Activated CD4-positive, alpha-beta T cell treated with anti-CD3 and anti-CD28 coated beads, Interleukin-2, amount 10 ng/mL, durations not matched to agents 24 days and 14 days (primary cell): Measurements from ENCODE around the gene UCP3. TPM values are rescaled to one million over a fixed set of nuclear protein-coding genes. Genes with fewer than 3 reads are reported as not detected.
A peak's percentile ranks its signal among the peaks of the same experiment; 100 is the strongest.

Source experiments
- DNase-seq: peaks from one replicate; pipeline ENCODE4 v3.0.0; 2022
- H3K27ac Mint-ChIP-seq: one replicate; pipeline ENCODE4 v1.8.0; 2022; ENCODE audit warnings: mild to moderate bottlenecking, mixed read lengths
- H3K27me3 Mint-ChIP-seq: one replicate; pipeline ENCODE4 v1.8.0; 2022; ENCODE audit warnings: mixed read lengths
- H3K36me3 Mint-ChIP-seq: one replicate; pipeline ENCODE4 v1.8.0; 2022; ENCODE audit warnings: low read depth, mild to moderate bottlenecking, mixed read lengths
- H3K4me1 Mint-ChIP-seq: one replicate; pipeline ENCODE4 v1.8.0; 2021; ENCODE audit warnings: mixed read lengths
- H3K4me3 Mint-ChIP-seq: one replicate; pipeline ENCODE4 v1.8.0; 2022; ENCODE audit warnings: mild to moderate bottlenecking, moderate library complexity, mixed read lengths
- H3K9me3 Mint-ChIP-seq: one replicate; pipeline ENCODE4 v1.8.0; 2021; ENCODE audit warnings: mixed read lengths
- intact Hi-C: fragments of 100-400 bp; cut with micrococcal nuclease; formaldehyde crosslinking; loops from one replicate; pipeline ENCODE4 v1.15.1; 2023
- total RNA-seq: library from RNA; stranded (reverse); gene quantifications from 2 replicates; pipeline ENCODE4 v1.2.3, GENCODE V29; 2022

Gene UCP3
- total RNA-seq, 1 donor from 2014 or later, result 2.9 TPM

DNA sequence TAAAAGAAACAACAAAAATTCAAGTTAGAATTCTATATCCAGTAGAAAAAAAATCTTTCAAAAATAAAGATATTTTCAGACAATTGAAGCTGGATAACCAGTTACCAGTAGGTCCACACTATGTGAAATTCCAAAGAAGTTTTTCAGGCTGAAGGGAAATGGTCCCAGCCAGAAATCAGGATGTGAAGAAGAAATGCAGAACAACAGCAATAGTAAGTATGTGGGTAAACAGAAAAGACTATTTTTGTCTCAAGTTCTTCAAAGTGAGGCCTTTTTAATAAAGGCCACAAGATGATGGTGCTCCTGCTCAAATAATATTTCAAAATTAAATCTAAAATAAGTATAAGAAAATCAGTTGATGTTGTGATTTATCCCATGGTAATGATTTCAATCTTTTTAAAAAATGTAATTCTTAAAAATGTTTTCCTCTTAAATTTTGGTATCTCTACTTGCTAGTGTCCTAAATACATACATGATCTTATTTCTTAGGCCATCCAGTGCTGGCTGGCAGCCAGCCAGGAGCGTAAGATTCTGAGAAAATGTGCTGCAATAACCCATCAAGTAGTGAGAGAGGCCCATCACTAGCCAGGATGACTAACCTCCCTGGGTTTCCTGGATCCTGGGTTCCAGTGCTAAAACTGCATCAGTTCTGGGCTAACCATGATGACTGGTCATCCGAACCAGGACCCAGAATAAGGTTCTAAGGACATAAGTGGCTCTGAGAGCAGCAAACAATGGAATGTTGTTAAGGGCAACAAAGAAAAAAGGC lies 15.6 kb upstream of the UCP3 start:
- H3K36me3 Mint-ChIP-seq, result peaks cover 30% of the 10 kb centered on the region
- no peaks in the 10 kb centered on the region for H3K9me3 Mint-ChIP-seq
- H3K27ac Mint-ChIP-seq, result peak overlapping the region; percentile 65
- intact Hi-C loops, result loop anchor here (2.0 to 5.0 kb wide), 2 partner anchors 14 to 148 kb away; partner anchors contain the start of genes C2CD3 and PPME1
- DNase-seq, result peak; percentile 66
- H3K27me3 Mint-ChIP-seq, result no peaks in the 10 kb centered on the region
- H3K4me3 Mint-ChIP-seq, result no peak overlapping the region
- peaks cover 35% of the 10 kb centered on the region for H3K4me1 Mint-ChIP-seq

DNA sequence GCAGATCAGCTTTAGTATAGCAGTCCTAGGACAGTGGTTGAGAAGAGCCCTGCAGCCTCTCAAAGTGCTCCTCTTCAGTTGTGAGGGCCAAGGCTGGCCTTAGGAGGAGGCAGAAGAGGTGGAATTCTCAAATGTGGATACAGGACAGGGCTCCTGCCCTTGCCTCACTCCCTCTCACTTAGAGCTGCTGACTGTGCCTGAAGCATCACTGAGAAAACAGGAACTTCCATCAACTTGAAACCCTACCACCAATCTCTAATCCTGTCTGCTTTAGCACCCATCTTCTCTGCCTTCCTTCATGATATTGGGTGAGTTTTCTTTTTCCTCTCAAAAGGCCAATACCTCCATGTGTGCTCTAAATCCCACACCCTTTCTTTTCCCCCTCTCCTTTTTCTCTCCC lies 14.4 kb upstream of the UCP3 start:
- H3K36me3 Mint-ChIP-seq, result peaks cover 24% of the 10 kb centered on the region
- DNase-seq, result no peak
- H3K27me3 Mint-ChIP-seq, result no peaks in the 10 kb centered on the region
- intact Hi-C loops, result loop anchor here (5.0 kb wide), 1 partner anchor 149 kb away; the partner anchor contains the start of genes C2CD3 and PPME1
- H3K27ac Mint-ChIP-seq, result peak overlapping the region; percentile 2
- H3K9me3 Mint-ChIP-seq, result no peaks in the 10 kb centered on the region
- no peak overlapping the region for H3K4me3 Mint-ChIP-seq
- H3K4me1 Mint-ChIP-seq, result peaks cover 38% of the 10 kb centered on the region

DNA sequence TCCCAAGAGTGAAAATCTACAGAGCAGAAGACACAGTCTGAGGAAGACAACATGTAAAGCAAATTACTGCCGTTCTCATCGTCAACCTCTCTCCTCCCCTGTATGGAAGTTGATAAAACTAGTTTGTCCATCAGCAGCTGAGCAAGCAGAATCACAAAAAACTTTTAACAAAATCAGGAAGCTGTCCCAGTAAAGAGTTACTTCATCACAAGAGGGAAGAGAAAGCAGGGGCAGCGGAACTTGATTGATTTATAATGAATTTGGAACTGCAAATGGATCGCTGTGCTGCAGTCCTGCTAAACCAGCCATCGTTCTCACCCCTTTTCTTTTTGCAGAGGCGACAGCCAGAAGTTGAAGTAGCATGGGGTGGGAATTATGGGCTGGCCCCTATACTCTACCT lies 13.7 kb upstream of the UCP3 start:
- Mint-ChIP-seq H3K9me3 (no peaks in the 10 kb centered on the region), H3K36me3 (peaks cover 28% of the 10 kb centered on the region), H3K27ac (no peak overlapping the region), H3K4me1 (peaks cover 36% of the 10 kb centered on the region), H3K4me3 (no peak overlapping the region), H3K27me3 (no peaks in the 10 kb centered on the region)
- intact Hi-C loops, result loop anchor here (5.0 kb wide), 1 partner anchor 150 kb away; the partner anchor contains the start of genes C2CD3 and PPME1
- no peak for DNase-seq

DNA sequence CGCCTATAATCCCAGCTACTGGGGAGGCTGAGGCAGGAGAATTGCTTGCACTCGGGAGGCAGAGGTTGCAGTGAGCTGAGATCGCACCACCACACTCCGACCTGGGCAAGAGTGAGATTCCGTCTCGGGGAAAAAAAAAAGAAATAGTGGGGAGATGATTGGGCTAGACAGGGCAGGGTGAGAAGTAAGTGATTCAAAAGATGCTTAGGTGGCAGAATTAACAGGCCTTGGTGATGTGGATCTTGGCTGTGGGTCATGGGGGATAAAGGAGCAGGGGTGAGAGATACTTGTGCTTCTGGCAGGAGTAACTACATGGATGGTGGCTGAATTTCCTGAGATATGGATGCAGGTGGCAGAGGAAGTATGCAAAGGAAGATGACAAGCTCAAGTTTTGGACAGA lies 13.1 kb upstream of the UCP3 start:
- H3K9me3 Mint-ChIP-seq, result no peaks in the 10 kb centered on the region
- intact Hi-C loops, result loop anchor here (2.0 to 5.0 kb wide), 2 partner anchors 17 to 150 kb away; partner anchors contain the start of genes C2CD3 and PPME1

DNA sequence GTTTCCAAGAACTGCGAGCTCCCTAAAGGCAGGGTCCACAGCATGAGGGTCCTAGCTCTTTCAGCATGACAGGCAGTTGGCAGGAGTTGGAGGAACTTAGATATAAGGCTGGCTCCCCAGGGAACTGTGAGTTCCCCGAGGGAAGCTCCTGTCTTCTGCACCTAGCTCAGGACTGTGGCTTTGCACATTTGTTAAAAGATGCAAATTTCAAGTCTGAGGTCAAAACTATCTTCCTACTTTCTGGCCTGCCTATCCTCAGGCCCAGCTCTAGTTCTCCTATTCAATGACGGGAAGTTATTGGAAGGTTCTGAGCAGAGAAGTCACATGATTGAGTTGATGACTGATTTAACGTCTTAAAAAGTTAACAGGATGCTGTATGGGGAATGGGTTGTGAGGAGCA lies 11.7 kb upstream of the UCP3 start:
- intact Hi-C loops, result loop anchor here (1.0 to 5.0 kb wide), 4 partner anchors 16 to 152 kb away; partner anchors contain the start of genes C2CD3, PPME1 and UCP2
- no peak overlapping the region for H3K4me3 Mint-ChIP-seq
- no peak for DNase-seq
- H3K36me3 Mint-ChIP-seq, result peaks cover 32% of the 10 kb centered on the region
- H3K4me1 Mint-ChIP-seq, result peaks cover 38% of the 10 kb centered on the region
- no peaks in the 10 kb centered on the region for H3K27me3 Mint-ChIP-seq
- H3K9me3 Mint-ChIP-seq, result no peaks in the 10 kb centered on the region
- H3K27ac Mint-ChIP-seq, result no peak overlapping the region

More for the DNA sequence above, 13.1 kb upstream of the UCP3 start:
- Mint-ChIP-seq H3K27ac (no peak overlapping the region), H3K4me1 (peaks cover 37% of the 10 kb centered on the region), H3K36me3 (peaks cover 30% of the 10 kb centered on the region), H3K27me3 (no peaks in the 10 kb centered on the region), H3K4me3 (no peak overlapping the region)
- no peak for DNase-seq

DNA sequence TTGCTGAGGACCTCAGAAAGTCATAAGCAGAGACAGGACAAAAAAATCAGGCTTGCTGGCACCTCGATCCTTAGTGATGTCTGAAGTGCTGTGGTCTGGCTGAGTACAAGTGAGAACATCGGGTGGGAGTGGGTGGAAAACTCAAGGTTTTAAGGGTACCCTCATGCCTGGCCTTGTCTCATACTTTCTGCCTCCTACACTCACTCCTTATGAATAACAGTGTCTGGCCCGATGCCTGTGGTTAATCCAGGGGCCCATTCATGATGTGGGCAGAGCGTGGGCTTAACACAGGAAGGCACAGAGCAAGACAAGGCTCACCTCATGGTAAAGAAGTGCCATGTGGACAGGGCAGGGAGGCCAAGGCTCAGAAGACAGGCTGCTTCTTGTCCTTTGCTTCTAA lies 11.0 kb upstream of the UCP3 start:
- Mint-ChIP-seq H3K4me1 (peaks cover 41% of the 10 kb centered on the region), H3K4me3 (no peak overlapping the region), H3K27me3 (no peaks in the 10 kb centered on the region), H3K36me3 (peaks cover 30% of the 10 kb centered on the region), H3K27ac (no peak overlapping the region), H3K9me3 (no peaks in the 10 kb centered on the region)
- peak; percentile 70 for DNase-seq
- intact Hi-C loops, result loop anchor here (1.0 to 5.0 kb wide), 5 partner anchors 9 to 152 kb away; partner anchors contain the start of genes C2CD3, PPME1 and UCP2

DNA sequence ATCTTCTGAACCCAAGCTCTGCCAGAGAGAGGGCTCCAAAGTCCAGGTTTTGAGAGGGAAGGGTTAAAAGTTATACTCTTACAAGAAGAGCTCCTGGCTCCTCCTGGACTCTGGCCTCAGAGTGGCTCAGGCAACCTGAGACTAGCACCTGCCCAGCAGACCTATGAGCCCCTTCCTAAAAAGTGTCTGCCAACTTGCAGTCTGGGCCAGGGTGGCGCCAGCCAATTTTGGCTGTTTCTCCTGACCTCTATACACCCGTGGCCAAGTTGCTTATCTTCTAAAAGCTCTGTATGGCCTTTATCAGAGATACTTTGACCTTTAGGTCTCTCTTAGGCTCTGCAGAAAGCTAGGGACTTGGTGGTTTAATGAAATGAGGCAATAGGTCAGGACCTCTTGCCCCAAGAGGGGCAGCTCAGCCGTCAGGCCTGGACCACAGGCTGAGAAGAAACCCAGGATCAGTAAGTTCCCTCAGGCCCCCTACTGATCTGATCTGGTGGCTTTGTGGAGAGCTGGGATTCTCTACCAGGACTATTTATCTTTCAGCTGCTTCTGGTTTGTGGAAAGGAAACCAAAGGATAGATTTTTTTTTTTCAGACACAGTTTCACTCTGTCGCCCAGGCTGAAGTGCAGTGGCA lies 10.3 kb upstream of the UCP3 start:
- H3K36me3 Mint-ChIP-seq, result peaks cover 30% of the 10 kb centered on the region
- H3K4me1 Mint-ChIP-seq, result peaks cover 43% of the 10 kb centered on the region
- DNase-seq, result peak; percentile 60
- H3K27ac Mint-ChIP-seq, result no peak overlapping the region
- no peaks in the 10 kb centered on the region for H3K27me3 Mint-ChIP-seq
- H3K4me3 Mint-ChIP-seq, result no peak overlapping the region
- H3K9me3 Mint-ChIP-seq, result no peaks in the 10 kb centered on the region
- intact Hi-C loops, result loop anchor here (1.0 kb wide), 1 partner anchor 8 kb away; no protein-coding TSS in a partner anchor

DNA sequence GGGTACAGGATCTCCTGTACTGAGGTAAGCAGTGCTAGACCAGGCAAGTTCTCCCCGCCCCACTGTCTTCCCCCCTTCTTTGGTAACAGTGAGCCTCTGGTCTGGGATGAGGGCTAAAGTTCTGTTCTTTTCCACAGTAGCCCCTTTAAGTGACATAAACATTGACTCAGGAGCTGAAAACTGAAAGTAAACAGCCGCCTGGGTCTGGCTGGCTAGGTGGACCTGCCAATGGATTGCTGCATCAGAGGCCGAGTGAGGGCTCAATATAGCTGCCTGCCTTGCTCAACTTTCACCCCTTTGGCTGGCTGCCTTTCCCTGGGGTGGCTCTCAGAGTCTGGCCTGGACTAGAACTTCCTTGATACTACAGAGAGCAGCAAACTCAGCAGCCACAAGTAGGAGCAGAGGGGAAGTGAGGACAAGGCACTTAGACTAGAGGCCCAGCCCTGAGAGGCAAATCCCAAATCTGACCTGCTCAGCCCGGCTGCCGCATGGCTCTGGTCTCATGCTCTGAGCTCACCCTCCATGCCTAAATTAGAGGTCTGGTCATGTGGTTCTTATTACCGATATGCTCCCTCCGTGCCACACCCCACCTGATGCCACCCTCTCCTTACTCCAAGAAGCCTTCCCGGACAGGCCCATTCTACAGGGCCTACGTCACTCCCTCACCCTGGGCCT lies 9.6 kb upstream of the UCP3 start:
- Mint-ChIP-seq H3K36me3 (peaks cover 25% of the 10 kb centered on the region), H3K4me3 (peak overlapping the region; percentile 21), H3K4me1 (peaks cover 42% of the 10 kb centered on the region), H3K27me3 (no peaks in the 10 kb centered on the region), H3K9me3 (no peaks in the 10 kb centered on the region), H3K27ac (no peak overlapping the region)
- DNase-seq, result peak; percentile 58
- intact Hi-C loops, result loop anchor here (1.0 kb wide), 1 partner anchor 7 kb away; no protein-coding TSS in a partner anchor

DNA sequence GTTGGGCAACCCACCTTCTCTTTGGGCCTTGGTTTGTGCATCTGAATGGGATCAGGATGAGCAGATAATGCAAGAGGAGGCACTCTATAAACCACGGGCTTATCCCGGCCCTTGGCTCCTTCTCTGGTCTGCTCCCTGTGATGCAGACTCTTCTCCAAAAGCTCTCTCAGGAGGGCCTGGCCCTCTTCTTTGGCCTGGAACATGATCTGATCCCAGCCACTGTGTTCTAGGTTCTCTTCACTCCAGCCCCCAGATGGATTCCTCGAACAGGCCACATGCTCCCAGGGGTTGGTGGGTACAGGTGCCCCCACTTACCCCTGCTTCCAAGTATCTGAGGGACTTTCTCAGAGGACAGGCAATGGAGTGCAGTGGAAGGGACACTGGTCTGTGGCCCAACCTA lies 8.7 kb upstream of the UCP3 start:
- intact Hi-C loops, result no loop called here
- no peak for DNase-seq
- Mint-ChIP-seq H3K36me3 (peaks cover 21% of the 10 kb centered on the region), H3K9me3 (no peaks in the 10 kb centered on the region), H3K4me3 (no peak overlapping the region), H3K4me1 (peaks cover 39% of the 10 kb centered on the region), H3K27me3 (no peaks in the 10 kb centered on the region), H3K27ac (no peak overlapping the region)

DNA sequence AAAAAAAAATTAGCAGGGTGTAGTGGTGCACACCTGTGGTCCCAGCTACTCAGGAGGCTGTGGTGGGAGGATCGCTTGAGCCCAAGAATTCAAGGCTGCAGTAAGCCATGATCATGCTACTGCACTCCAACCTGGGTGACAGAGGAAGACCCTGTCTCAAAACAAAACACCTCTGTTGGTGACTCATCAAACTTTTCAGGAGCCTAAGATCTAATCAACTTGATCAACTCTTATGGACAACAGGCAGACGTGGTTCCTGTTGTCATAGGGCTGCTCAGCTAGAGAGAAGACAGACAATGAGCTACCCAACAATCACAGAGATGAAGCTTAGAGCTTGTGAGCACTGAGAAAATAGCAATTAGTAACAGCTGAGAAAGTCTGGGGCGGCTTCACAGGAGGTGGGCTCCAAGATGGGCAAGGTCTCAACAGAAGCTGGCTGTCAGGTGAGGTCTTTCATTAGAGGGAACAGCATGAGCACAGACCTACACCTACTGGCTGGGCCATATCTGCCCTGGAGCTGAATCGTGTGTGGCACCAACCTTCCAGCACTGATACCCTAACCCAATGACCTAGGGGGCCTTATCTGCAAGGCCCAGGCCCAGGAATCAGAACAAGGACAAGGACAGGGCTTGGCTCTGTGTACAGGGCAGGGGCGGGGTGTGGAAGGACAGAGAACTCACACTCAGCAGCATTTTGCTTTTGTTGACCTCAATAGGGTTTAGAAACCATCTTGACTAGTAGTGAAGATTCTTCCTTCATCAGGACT lies 7.2 kb upstream of the UCP3 start:
- peak; percentile 55 for DNase-seq
- H3K4me3 Mint-ChIP-seq, result no peak overlapping the region
- H3K4me1 Mint-ChIP-seq, result peaks cover 53% of the 10 kb centered on the region
- H3K27me3 Mint-ChIP-seq, result no peaks in the 10 kb centered on the region
- peaks cover 24% of the 10 kb centered on the region for H3K36me3 Mint-ChIP-seq
- H3K9me3 Mint-ChIP-seq, result no peaks in the 10 kb centered on the region
- intact Hi-C loops, result no loop called here
- H3K27ac Mint-ChIP-seq, result peak overlapping the region; percentile 75

DNA sequence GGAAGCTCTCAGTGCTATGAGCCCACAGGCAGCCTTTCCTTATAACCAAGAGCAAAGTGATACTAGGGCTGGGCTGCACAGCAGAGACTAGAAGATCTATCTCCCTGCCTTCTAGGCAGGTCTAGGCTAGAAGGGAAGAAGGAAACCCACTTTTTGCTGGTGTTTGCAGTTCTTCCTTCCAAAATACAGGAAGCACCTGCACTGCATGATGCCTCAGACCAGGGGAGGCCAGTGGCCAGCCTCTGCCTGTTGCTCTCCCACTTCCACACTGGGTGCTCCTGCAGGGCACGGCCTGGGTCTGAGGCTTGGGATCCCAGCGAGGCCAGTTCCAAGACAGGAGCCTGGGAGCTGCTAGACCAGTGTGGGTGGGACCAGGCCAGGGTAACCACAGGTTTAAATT lies 6.0 kb upstream of the UCP3 start:
- DNase-seq, result peak; percentile 62
- peak overlapping the region; percentile 70 for H3K27ac Mint-ChIP-seq
- H3K9me3 Mint-ChIP-seq, result no peaks in the 10 kb centered on the region
- peaks cover 22% of the 10 kb centered on the region for H3K36me3 Mint-ChIP-seq
- intact Hi-C loops, result no loop called here
- H3K4me3 Mint-ChIP-seq, result peak overlapping the region; percentile 15
- peaks cover 65% of the 10 kb centered on the region for H3K4me1 Mint-ChIP-seq
- no peaks in the 10 kb centered on the region for H3K27me3 Mint-ChIP-seq

DNA sequence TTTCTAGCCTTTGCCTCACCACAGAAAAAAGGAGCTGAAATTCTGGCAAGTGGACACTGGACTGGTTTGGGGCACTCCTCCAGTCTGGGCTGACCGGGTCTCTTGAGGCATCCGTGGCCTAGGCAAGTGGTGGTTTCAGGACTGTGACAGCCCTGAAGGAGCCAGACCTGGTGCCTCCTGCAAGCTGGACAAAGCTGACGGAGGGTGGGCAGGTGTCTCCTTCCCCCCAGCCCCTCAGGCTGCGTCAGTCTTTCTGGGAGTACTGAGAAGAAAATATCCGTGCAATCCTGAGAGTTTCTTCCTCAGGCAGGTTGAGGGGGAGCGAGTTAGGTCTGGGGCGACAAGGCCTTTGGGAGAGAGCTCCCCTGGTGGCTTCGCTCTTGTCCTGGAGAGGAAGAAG lies 4.3 kb upstream of the UCP3 start:
- peak overlapping the region; percentile 59 for H3K27ac Mint-ChIP-seq
- peaks cover 72% of the 10 kb centered on the region for H3K4me1 Mint-ChIP-seq
- no peaks in the 10 kb centered on the region for H3K9me3 Mint-ChIP-seq
- DNase-seq, result no peak
- intact Hi-C loops, result no loop called here
- H3K4me3 Mint-ChIP-seq, result no peak overlapping the region
- no peaks in the 10 kb centered on the region for H3K27me3 Mint-ChIP-seq
- H3K36me3 Mint-ChIP-seq, result peaks cover 21% of the 10 kb centered on the region
